CD4-positive, alpha-beta T cell treated with Interleukin-10 for 1 hour (primary cell): Measurements from ENCODE around the gene KCNK17.
A peak's percentile ranks its signal among the peaks of the same experiment; 100 is the strongest.

Source experiments
- DNase-seq: peaks from one replicate; pipeline ENCODE4 v3.0.0-alpha.2; 2020

KCNK17 gene

DNA sequence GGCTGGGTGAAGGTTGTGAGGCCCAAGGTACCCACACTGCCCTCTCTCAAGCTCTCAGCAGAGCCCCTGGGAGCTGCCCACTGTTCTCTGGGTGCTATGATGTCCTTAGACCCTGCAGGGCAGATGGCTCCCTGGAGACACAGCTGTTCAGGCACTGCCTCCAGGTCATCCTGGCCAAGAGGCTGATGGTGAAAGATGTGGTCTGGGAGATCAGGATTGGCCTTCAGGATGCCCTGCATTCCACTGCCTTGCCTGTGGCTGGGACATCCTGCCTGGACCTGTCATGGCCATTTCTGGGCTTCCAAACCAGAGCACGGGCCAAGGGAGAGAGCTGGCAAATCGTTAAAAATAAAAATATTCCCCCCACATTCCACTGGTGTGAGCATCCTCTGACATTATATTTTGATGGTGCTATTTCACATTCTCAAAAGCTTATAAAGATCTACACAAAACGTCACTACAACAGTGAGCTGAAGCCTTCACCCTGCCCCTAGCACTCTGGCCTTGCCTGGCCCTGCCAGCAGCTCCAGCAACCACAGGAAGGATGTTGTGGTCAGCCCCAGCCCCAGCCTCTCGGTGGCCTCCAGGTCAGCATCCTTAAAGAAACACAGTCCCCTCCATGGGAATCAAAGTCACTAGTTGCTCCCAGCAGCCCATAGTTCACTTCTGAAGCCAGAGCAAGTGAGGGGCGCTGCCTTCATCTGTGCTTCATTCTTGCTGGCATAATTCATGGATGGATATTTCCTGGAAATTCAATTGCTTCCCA lies 21.7 kb upstream of the KCNK17 start:
- DNase-seq: peak; percentile 12

DNA sequence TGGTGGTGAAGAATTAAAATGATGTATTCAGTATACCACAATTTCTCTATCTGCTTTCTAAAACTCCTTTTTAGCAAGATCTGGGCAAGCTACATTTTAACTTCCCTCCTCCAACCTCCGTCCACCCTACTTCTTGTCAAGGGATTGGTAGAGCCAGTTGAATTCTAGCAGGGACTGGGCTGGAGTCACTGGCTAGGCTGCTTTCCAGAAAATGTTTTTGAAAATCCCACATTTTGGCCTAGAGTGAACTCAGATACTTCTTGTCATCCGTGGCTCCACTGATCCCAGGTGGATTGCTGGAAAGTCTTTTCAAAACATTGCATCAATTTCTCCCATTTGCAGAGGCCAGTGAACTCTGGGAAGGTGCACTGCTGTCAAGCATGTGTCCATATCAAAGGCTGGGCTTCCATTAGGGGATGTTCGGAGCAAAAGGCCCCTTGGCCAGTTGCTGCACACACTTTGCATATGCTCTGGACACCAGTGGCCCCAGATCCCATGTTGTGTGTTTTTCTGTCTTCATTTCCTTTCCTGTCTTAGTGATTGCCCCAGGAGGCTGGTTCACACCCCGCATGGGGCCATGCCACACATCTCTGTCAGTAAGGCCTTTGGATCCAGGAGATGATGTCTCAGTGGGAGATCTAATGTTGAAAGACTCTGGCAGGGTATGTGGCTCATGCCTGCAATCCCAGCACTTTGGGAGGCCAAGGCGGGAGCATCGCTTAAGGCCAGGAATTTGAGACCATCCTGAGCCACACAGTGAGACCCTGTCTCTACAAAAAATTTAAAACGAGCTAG lies 19.6 kb upstream of the KCNK17 start:
- DNase-seq: no peak

DNA sequence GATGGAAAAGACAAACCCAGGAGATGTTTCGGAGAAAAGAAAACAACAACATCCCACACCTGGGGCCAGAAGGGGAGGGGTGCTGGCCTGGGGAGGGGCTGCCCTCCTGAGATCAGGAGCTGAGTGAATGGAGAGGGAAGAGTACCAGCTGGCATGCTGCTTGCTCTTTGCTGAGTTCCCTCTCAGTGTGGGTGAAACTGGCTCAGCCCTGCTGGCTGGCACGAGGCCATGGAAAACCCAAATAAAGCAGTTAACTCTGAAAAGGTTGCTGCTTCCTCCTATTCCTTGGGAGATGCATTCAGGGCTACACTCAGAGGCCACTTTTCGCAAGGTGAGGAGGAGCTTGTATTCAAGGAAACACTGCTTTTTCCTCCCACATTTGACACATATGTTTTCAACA lies 16.3 kb upstream of the KCNK17 start:
- no peak for DNase-seq

DNA sequence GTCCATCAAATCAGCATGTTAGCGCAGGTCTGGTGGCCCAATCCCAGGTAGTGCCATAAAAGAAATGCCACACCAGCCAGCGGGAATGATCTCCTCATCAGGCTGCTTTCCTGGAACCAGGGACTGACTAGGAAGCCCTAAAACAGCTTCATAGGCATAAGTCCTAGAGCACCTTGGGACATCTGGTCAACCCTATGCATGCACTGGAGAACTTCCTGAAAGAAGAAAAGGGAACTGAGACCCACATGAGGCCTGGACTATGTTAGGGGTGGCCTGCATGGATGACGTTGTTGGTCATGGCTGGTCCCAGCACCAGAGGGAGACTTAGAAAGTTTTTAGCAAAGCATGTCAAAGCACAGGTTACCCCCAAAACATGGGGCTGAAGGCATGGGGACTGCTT lies 15.8 kb upstream of the KCNK17 start:
- peak; percentile 6 for DNase-seq

DNA sequence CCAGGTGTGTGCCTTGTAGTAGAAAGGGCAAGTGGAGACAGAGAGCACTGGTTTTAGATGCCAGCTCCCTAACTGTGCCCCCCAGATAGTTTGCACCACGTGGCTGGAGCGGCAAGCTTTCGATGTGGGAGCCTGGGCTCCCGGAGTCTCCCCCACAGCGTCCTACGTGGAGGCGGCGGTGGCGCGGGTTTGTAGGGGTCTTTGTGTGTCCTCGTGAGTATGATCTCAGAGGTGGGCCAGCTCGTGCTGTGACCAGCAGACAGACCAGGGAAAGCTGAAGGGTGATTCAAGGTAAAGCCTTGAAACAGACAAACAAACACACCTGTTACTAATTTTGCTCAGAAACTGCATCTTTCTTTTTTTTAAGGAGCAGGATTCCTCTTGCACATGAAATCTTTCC lies 13.8 kb upstream of the KCNK17 start:
- DNase-seq: no peak

DNA sequence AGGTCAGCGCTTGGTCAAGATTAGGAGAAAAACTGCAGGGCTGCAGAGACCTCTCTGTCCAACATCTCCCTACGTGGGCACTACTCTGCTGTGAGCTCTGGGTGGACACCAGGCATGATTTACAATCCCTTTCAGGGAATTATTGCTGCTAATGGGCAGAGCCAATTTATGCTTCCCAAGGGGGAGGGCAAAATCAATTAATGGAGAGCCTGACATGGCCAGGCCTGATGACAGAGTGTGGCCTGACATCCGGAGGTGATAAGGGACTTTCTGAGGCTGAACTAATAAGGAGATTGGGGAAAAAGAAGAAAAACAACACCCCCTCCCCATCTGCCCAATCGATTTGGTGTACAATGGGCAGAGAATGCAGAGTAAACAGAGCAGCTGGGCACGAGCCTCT lies 13.3 kb upstream of the KCNK17 start:
- DNase-seq: no peak

DNA sequence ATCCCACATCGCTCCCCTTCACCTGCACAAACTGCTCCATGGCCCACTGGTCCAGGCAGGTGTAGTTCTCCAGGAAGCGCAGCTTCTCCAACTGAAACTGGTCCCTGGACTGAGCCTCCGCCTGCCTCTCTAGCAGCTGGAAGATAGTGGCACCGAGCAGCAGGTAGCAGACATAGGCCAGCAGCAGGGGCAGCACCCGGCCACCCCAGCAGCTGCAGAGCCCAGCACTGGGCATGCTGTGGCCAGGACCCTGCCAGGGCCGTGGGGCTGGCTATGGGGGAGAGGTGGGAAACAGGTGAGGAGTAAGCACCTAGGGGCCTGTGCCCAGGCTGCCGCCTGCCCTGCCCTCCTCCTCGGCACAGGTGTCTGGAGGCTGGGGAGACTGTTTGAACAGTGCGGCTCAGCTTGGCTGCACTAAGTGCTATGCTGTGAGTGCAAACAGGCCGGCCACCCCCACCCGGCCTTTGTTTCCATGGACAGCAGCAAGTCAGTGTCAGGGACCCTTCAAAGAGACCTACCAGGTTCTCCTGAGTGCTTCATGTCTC lies 8.2 kb upstream of the KCNK17 start, which contains the start of gene KCNK16:
KCNK16 (minus strand) TSS at position 397 of the 545 bp plus-strand sequence; CDS start at position 235, 162 bp downstream.
- no peak for DNase-seq

DNA sequence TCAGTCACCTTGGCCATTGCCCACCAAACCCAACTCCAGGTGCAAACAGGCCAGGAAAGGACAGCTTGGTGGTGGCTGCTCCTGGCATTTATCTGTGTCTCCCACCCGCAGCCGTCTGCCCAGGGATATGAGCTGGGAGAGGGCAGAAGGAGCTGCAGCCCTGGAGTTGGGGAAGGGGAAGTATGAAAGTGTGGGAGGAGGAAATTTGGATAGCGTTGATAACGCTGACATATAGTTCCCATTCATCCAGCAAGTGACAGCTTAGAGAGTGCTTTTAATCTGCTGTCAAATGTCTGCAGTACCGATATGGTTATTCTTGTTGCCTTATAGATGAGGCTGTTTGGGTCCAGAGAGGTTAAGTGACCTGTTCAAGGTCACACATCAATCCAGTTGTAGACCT lies 7.5 kb upstream of the KCNK17 start:
- no peak for DNase-seq

DNA sequence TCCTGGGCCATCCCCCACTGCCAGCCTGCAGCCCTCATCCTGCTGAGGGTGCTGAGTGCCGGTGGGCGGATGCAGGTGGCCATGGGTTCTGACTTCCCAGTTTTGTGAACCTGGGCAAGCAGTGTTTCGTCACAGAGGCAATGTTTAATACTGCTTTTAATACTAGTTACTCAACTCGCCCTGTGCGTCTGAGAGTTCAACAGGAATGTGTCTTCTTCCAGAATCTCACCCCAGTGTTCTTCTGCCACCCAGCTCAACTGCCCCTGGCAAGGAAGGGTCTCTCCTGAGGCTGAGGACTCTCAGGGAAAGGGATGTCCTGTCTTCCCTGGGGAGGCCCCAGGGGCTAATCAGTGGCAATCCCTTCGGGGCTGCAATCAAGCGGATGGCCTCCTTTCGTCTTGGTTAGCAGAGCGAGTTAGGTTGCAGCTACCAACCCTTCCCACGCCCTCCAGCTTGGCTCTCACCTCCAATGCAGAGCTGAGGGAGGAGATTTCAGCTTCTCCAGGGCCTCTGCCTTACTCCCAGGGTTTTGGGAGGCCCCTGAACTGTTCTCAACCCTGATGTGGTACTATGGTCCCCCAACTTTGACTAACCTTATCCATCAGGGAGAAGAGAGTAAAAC lies 6.3 kb upstream of the KCNK17 start:
- DNase-seq: no peak

DNA sequence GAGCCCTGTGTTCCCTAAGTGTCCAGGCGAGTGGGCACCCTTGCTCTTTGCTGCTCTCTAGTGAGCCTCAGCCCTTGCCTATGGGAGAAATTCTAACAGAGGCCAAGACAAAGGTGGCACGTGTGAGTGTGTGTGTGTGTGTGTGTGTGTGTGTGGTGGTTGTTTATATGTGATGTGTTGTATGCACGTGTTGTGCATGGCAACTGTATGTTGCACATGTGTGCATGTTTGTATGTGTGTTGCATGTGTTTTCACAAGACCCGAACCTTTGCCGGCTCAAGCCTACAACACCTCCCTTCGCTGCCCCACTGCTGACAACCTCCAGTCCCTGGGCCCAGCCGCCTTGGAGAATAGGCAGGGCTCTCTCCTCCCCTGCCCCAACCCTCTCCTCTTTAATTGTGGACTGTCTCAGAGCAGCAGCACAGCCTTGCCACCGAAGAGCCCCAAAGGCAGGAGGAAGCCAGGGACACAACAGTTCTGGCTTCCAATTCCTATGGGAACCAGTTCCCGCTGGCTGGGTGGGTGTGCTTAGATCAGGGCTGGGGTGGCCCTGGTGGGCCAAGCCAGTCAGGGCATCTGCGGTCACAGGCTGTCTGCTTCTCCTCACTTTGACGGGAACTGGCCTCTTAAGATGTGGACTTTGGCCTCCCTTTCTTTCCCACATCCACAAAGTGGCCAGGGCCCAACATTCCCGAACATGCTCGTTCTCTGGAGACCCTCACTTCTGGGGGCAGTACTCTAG lies 5.6 kb upstream of the KCNK17 start:
- no peak for DNase-seq

DNA sequence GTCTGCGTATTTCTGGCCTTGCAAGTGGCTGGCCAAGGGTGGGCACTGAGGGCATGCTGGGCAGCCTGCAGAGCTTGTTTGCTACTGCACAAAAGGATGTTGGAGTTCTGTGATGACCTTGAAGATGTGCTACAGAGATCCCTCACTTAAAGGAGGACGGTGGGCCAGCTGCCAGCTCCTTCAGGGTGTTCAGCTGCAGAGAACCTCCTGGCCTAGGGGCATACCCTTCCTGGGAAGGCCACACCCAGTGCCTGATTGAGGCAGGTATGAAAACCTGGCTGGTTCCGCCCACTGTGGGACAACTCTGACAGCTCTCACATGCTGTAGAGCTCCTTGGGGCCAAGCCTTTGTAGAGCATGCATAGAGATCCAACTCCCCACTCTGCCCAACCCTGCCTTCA lies 3.0 kb upstream of the KCNK17 start:
- DNase-seq: no peak

DNA sequence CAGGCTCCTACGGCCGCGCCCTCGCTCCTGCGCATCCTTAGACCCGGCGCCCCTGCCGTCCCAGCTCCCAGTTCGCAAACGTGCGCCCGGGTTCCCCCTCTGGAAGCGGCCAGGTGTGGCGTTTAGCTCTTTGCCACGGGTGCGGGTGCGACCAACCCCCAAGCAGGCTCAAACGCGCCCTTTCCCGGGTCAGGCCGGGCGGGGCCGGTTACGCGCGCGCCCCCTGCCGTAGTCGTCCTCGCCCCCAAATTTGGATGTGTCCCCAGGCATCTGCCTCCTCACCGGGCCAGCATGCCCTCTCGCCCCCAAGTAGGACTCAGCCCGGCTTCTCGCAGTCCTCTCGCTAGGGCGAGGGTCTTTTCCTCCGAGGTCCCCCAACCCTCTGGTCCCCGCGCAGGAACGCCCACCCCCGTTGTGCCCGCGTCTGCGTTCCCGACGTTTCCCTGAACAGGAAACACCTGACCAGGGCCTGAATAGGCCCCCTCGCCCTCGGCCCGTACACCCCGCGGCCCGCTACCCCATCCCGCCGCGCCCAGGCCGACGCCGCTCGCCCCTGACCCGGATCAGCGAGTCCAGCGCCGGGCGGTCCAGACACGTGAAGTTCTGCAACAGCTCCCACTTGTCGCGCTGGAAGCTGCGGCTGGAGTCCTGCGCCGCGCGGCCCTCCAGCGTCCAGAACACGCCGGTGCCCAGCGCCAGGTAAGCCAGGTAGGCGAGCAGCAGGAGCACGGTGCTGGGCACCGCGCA lies 520 bp downstream of the KCNK17 start:
- no peak for DNase-seq

DNA sequence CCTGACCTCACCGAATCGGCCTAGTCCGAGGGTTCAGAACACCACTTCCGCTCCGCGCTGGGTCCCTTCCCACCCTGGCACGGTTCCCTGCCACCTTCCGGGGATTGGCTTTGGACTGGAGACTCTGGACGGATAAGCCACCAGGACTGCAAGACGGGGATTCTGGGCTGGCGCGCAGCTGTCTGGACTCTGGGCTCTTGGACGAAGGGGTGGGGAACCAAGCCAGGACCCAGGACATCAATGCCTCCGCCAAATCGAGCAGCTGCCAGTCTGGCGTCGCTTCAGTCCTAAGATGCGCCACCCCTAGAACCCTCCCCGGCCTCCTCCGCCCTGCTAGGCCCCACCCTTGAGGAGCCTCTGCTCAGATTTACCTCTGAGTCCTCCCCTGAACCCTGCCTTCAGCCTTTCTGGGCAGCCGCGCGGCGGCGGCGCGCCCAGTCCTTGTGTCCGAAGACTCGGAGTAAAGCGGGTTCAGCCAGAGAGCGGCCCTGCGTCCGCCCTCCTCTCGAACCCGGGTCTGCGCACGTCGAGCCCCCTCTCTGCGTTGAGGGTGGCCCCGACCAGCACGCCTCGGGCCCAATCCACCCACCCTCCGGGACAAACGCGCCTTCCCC lies 1.2 kb downstream of the KCNK17 start:
- DNase-seq: no peak

DNA sequence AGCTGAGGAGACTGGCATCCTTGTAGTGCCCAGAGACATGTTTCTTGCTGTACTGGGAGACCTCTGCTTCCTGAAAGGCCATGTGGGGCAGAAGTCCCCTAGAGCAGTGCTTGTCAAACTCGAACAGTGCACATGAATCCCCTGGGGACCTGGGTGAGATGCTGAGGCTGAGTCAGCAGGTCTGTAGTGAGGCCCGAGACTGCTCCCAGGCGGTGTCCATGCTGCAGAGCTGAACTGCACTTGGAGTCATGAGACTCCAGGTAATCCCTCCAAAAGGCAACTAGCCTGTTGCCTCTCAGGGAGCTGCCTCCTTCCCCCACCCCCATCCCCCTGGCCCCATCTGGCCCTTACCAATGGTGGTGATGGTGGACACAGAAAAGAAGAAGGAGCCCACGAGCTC lies 3.7 kb downstream of the KCNK17 start:
- DNase-seq: no peak

DNA sequence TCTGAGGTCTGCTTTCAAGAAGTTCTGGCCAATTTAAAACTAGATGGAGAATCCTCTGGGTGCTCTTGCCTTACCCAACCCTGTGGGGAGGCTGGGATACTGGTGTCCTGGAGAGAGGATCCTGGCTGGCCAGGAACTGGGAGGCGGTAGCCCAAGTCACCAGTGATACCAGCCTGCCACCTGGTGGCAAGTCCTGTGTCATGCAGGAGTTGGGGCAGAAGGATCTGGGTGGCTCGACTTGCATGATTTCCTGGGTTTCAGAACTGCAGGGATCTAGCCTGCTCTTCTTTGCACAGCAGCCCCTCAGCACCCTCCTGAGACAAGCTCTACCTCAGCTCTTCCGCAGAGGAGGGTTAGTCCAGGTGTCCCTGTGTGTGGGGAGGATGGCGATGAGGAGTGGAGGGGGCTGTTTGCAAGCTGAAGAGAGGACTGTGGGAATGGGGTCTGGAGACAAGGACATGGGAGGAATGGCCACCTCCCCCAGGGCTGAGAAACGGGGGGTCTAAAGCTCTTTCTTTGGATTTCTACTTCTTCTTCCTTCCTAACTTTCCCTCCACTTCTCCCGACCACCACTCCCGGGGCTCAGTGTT lies 4.2 kb downstream of the KCNK17 start:
- peak; percentile 51 for DNase-seq

DNA sequence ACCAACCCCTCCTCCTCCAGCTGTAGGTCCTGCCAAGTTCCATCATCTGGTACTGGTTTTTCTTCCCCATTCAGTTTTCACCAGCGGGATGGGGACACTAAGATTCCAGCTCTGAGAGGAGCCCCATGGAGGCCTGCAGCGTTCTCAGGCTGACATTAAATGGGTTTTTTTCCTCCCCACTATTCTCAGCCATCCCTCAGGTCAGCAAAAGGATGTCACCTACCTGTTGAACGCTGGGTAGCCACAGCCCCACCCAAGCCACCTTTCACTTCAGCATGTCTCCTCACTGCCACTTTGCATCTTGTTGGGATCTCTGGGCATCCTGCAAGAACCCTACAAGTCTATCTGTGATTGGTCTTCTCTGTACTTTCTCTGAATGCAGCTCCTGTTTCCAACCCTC lies 6.8 kb downstream of the KCNK17 start:
- no peak for DNase-seq

DNA sequence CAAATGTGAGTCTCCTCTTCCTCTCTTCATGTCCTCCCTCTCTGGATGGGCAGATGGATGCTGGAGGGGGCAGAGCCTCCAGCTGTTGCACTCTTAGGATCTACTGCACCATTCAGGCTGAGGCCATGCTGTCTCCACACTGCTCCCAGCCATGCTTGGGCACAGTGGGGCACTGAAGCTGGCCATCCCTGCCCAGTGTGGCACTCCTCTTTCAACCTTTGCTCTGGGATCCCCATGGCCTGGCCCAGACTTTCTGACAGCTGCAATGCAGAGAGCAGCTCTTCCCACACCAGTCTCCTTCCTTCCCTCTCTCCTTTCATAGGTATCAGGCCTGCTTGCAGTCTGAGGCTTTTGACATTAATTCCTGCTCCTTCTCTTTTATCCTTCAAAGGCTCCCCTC lies 9.3 kb downstream of the KCNK17 start:
- no peak for DNase-seq

DNA sequence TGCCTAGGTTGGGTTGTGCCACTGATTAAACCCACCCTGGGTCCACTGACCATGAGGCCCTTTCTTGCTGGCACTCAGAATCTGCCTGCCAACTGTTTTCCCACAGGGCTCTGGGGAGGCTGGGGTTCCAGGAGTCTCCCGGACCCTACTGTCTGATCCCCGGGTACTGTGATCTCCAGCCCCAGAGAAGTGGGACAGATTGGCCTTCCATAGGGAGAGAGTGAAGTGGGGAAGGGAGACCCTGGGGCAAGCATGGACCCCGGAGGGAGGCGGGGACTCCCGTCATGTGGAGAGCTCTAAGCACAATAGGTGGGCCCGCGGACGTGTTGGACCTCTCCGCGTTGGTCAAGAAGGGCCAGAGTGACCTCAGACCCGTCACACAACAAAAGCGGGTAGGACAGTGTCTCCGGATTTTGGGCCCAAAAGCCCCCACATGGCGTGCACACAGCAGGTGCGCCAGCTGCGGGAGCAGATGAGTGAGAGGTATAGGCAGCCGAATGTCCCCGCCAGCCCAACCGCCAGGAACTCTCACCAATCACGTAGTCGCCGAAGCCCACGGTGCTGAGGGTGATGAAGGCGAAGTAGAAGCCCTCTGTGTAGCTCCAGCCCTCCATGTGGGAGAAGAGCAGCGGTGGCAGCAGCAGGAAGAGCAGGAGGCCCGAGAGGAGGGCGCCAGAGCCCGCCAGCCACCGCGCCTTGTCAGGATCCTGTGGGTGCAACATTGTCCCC lies 10.6 kb downstream of the KCNK17 start:
- no peak for DNase-seq

DNA sequence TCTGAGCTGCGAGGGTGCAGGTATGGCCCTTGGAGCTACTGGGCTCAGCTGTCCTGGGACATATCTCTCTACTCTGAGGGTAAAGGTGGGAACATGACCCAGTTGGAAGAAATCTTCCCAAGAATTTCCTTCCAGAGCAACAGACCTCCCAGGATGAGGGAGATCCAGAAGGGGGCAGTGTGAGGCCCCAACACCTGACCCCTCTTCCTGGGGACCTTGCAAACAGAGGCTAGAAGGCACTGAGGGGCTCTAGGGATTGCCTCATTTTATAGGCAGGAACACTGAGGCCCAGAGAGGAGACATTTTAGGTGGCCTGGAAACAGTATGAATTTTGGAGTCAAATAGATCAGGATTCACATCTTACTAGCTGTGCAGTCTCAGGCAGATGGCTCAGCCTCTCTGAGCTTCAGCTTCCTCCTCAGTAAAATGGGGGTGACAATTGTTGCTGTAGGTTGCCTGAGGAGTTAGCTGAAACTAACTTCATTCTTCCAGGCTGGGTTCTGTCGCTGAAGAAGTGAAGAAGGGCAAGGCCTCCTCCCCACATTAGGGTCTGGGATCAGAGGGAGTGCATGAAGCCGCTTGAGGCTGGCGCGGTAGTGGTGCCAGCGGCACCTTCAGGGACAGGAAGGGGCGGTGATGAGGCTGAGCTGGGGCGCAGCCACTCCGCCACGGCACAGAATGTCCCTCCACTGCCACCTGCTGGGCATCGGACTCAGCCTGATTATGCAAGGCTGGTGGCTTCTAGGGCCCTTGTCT lies 11.4 kb downstream of the KCNK17 start:
- DNase-seq: peak; percentile 82

DNA sequence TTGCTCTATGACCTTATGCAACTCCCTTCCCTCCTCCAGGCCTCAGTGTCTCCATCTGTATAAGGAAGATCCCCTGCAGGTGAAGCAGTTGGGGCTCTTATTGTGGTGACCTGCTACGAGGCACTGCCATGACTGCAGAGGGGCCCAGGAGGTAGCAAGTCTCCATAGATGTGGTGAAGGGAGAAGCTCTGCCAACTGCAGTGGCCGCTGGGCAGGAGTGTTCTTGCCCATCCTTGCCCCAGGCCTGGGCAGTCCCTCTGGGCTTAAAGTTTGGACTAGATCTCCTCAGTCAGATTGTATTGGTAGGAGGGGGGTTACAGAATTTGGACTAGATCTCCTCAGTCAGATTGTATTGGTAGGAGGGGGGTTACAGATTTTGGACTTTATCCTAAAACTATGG lies 12.2 kb downstream of the KCNK17 start:
- no peak for DNase-seq
